Heart left ventricle (tissue), 13 donors: ENCODE measurements around the gene BCAS4.

Experiments used
- POLR2A ChIP-seq, 2 donors: fragments of 450-650 bp; IDR thresholded peaks; one replicate each; pipeline ENCODE4 v1.6.1; 2017; ENCODE audit warnings: antibody characterized with exemption in 2 of 2, mild to moderate bottlenecking in 2 of 2, moderate library complexity in 2 of 2
- TF ChIP-seq, protein P1 (sequence below), 12 donors: fragments of 200-600 bp; sonication (generic) in 4 of 12; IDR thresholded peaks; one replicate each; pipeline versions ENCODE4 v1.5.0 to v1.8.0; 2018 to 2022; ENCODE audit warnings: antibody characterized with exemption in 12 of 12, mild to moderate bottlenecking in 5 of 12
- donor health status: ischemic (EF 13 %, LVEDD 7.1; RV severe dilation, severe dysfunction).
- donor health status: DM: no; HTN: yes; CAD: no.
- donor health status: DM: no; HTN: no; CAD: no.
- donor health status: ischemic (EF 25% LVEDD 6.9; RV normal size, moderate dysfunction).
- donor health status: ischemic (EF 25% LVEDD 5.7; RV mildly dilated, moderate dysfunction).
- donor health status: ischemic (EF 35%, LVEDD 5.7; RV mildly dilated, moderate dysfunction).
- donor health status: nonischemic (EF 11% LVEDD 7.7; RV severe dilation, severe dysfunction).
- donor health status: DM: yes; HTN: yes; CAD: no.
- donor health status: PGD.
- donor health status: ischemic (EF 29% LVEDD 5.4; RV normal size, mild dysfunction).
- donor health status: nonischemic (EF 23%, LVEDD 6.1; RV moderate dilation, normal function).

DNA sequence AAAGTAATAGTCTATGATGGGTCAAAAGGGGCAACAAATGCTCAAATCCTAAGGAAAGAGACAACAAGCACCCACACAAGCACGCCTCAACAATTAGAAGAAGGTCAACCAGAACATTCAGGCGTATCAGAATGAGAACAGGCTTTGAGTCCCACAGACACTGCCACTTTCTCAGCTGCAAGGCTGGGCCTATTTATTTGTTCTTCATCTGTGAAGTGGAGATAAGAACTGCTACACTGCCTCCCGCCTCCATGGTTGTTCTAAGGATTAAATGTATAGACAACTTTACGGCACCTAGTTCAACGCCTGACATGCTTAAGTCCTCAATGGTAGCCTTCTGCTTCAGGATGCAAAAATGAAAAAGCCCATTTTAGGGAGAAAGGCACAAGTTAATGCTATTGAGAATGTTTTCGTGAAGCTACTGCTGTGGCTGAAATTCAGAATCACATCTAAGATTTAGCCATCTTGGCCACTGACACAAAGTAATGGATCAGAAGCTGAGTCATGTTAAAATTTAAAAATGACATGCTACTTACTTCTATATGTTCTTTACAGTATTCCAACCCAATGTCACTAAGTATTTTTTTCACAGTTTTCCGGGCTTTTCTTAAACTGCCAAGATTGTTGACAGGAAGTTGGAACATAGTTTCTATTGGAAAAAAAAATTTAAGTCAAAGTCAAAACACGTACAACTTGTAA is 108.6 kb downstream of the BCAS4 start:
- TF ChIP-seq, protein P1, sequence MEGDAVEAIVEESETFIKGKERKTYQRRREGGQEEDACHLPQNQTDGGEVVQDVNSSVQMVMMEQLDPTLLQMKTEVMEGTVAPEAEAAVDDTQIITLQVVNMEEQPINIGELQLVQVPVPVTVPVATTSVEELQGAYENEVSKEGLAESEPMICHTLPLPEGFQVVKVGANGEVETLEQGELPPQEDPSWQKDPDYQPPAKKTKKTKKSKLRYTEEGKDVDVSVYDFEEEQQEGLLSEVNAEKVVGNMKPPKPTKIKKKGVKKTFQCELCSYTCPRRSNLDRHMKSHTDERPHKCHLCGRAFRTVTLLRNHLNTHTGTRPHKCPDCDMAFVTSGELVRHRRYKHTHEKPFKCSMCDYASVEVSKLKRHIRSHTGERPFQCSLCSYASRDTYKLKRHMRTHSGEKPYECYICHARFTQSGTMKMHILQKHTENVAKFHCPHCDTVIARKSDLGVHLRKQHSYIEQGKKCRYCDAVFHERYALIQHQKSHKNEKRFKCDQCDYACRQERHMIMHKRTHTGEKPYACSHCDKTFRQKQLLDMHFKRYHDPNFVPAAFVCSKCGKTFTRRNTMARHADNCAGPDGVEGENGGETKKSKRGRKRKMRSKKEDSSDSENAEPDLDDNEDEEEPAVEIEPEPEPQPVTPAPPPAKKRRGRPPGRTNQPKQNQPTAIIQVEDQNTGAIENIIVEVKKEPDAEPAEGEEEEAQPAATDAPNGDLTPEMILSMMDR (IDR thresholded peaks at IDR 0.05) = no peak
- no peak for TF ChIP-seq POLR2A (IDR thresholded peaks at IDR 0.05)
